HG02623 (cell line): ENCODE results near the gene KANSL1.
"Not testable (repeated sequence)": the region's sequence is repeated elsewhere in the genome, so short reads cannot be mapped to it uniquely, and the experiment has no call there.

ENCODE experiments used
- ATAC-seq: cut with Tn5 transposase; IDR thresholded peaks from one replicate; pipeline ENCODE4 v1.9.1; 2021; ENCODE audit warnings: moderate library complexity; ENCODE audit not compliant: unreplicated experiment

Gene KANSL1

GRCh38 chr17:46025510-46026165, 167.6 kb downstream of the KANSL1 start:
- ATAC-seq, result no peak

GRCh38 chr17:46025060-46025459, 168.2 kb downstream of the KANSL1 start:
- no peak for ATAC-seq

GRCh38 chr17:46024590-46024989, 168.6 kb downstream of the KANSL1 start:
- ATAC-seq, result no peak

- no peak for ATAC-seq
Measured at GRCh38 chr17:46023783-46024388, 169.3 kb downstream of the KANSL1 start.

GRCh38 chr17:46023366-46023765, 169.9 kb downstream of the KANSL1 start:
- not testable (repeated sequence) for ATAC-seq

GRCh38 chr17:46020998-46021397, 172.2 kb downstream of the KANSL1 start:
- ATAC-seq, result no peak

GRCh38 chr17:46020023-46020761, 173.0 kb downstream of the KANSL1 start:
- ATAC-seq, result no peak

GRCh38 chr17:46019408-46019925, 173.8 kb downstream of the KANSL1 start:
- not testable (repeated sequence) for ATAC-seq

GRCh38 chr17:46013502-46014165, 179.6 kb downstream of the KANSL1 start:
- no peak for ATAC-seq

GRCh38 chr17:46013127-46013501, 180.1 kb downstream of the KANSL1 start:
- ATAC-seq, result no peak

GRCh38 chr17:46012506-46013079, 180.6 kb downstream of the KANSL1 start:
- ATAC-seq, result no peak

- no peak for ATAC-seq
Measured at GRCh38 chr17:46011711-46012505, 181.3 kb downstream of the KANSL1 start.

GRCh38 chr17:46010597-46011186, 182.5 kb downstream of the KANSL1 start:
- no peak for ATAC-seq

GRCh38 chr17:46009681-46010596, 183.3 kb downstream of the KANSL1 start:
- no peak for ATAC-seq

GRCh38 chr17:46008591-46008990, 184.6 kb downstream of the KANSL1 start:
- no peak for ATAC-seq

- no peak for ATAC-seq
Measured at GRCh38 chr17:46007461-46007965, 185.7 kb downstream of the KANSL1 start.

- not testable (repeated sequence) for ATAC-seq
Measured at GRCh38 chr17:46006082-46006481, 187.1 kb downstream of the KANSL1 start.

GRCh38 chr17:46003907-46004748, 189.1 kb downstream of the KANSL1 start:
- ATAC-seq, result no peak
